ENCODE measurements around the gene ZSWIM5.
"Not testable (repeated sequence)": the region's sequence is repeated elsewhere in the genome, so short reads cannot be mapped to it uniquely, and the experiment has no call there.

ZSWIM5 gene

DNA sequence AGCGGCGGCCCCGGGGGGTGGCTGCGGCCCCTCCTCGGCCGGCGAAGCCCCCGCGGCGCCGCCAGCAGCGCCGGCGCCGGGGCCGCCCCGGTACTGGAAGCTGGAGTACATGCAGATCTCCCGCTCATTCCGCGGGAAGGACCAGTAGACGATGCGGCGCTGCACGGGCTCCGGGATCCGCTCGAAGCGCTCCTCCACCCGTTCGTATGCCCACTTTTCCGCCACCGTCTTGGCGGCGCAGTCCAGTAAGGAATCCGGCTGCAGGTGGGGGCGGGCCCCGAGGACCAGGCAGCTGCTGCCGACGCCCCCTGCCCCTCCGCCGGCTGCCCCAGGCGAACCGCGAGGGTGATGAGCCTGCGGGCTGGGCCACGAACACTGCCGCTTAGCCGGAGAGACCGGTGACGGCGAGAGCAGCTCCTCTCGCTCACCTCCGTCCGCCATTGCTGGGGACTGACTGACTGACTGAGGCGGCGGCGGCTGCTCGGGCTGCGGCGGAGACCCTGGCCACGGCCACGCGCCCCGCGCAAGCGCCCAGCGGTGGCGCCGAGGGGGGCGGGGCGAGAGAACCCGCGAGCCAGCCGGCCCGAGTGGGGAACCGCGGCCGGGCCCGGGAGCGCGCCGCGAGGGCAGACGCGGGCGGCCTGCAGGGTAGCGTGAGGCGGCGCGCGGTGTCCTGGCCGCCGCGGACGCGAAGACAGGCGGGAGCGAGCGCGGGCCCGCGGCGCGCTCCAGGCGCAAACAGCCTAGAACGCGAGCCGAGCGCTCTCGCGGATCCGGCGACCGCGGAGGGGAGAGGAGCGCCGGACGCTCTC, at the start of gene ZSWIM5:
ZSWIM5 (minus strand) TSS at position 696 of the 812 bp plus-strand sequence; CDS start at position 441, 255 bp downstream.
- peak; percentile 14 to 35 for DNase-seq (ENCODE audit: low read depth in 2 of 2, low spot score in 1 of 2)

DNA sequence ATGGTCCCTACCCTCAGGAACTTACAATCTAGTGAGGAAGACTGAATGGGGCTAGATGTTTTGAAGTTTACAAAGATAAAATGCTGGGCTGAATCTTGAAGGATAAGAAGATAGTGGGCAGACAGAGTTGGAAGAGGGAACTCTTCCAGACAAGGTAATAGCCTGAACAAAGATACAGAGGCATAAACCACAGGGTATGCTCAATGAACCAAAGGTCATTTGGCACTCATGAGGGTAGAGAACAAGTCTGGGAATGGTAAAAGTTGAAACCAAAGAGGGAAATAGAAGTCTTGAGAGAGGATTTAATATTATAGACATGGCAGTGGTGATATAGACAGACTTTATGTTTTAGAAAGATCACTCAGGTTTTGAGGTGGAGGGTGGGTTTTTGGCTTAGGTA, 48.1 kb upstream of the ZSWIM5 start:
- DNase-seq (ENCODE audit: low read depth in 2 of 2, low spot score in 1 of 2) = no peak

DNA sequence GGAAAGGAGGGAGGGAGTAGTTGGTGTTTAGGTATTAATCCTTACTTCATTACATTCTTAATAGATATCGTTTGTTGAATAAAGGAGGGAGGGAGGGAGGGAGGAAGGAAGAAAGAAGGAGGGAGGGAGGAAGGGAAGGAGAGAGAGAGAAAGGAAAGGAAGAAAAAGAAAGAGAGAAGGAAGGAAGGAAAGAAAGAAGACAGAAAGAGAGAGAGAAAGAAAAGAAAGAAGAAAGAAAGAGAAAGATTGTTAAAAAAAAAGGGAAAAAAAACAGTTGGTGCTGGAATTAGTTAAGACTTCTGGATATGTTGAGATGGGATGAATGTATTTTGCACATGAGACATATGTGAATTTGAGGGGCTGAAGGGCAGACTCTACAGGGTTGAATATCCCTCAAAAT, 44.1 kb upstream of the ZSWIM5 start:
- DNase-seq (ENCODE audit: low read depth in 2 of 2, low spot score in 1 of 2) = no peak

DNA sequence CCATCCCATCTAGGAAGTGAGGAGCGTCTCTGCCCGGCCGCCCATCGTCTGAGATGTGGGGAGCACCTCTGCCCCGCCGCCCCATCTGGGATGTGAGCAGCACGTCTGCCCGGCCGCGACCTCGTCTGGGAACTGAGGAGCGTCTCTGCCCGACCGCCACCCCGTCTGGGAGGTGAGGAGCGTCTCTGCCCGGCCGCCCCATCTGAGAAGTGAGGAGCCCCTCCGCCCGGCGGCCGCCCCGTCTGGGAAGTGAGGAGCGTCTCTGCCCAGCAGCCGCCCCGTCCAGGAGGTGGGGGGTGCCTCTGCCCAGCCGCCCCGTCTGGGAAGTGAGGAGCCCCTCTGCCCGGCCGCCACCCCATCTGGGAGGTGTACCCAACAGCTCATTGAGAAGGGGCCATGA, 41.6 kb upstream of the ZSWIM5 start:
- DNase-seq (ENCODE audit: low read depth in 2 of 2, low spot score in 1 of 2) = not testable (repeated sequence)

DNA sequence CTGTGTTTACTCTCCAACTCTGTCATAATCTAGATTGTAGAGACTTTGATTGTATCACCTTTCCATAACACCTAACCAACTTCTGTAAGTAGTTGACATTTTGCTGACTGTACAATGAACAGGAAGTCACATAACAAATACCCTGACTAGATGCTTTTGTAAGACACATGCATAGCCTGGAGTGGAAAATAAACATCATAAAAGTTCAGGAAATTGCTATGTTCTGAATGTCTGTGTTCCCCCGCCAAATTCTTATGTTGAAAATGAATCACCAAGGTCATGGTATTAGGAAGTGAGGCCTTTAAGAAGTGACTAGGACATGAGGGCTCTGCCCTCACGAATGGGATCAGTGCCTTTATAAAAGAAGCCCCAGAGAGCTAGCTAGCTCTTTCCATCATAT, 40.4 kb upstream of the ZSWIM5 start:
- DNase-seq (ENCODE audit: low read depth in 2 of 2, low spot score in 1 of 2) = no peak

DNA sequence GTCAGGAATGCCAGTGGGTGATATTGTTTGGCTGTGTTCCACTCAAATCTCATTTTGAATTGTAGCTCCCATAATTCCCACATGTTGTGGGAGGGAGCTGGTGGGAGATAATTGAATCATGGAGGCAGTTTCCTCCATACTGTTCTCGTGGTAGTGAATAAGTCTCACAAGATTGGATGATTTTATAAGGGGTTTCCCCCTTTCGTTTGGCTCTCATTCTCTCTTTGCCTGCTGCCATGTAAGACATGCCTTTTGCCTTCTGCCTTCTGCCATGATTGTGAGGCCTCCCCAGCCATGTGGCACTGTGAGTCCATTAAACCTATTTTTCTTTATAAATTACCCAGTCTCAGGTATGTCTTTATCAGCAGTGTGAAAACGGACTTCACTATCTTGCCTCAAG, 40.0 kb upstream of the ZSWIM5 start:
- DNase-seq (ENCODE audit: low read depth in 2 of 2, low spot score in 1 of 2) = not testable (repeated sequence)

DNA sequence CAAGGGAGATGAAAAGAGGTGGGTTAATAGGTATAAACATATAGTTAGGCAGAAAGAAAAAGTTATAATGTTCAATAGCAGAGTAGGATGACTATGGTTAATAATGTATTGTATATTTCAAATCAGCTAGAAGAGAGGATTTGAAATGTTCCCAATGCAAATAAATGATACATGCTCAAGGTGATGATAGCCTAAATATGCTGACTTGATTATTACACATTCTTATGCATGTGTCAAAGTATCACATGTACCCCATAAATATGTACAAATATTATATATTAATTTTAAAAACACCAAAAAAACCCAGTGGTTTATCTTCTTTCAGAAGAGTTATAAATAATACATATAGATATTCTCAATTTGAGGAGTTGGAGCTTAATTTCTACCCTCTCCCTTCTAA, 38.3 kb upstream of the ZSWIM5 start:
- no peak for DNase-seq (ENCODE audit: low read depth in 2 of 2, low spot score in 1 of 2)

DNA sequence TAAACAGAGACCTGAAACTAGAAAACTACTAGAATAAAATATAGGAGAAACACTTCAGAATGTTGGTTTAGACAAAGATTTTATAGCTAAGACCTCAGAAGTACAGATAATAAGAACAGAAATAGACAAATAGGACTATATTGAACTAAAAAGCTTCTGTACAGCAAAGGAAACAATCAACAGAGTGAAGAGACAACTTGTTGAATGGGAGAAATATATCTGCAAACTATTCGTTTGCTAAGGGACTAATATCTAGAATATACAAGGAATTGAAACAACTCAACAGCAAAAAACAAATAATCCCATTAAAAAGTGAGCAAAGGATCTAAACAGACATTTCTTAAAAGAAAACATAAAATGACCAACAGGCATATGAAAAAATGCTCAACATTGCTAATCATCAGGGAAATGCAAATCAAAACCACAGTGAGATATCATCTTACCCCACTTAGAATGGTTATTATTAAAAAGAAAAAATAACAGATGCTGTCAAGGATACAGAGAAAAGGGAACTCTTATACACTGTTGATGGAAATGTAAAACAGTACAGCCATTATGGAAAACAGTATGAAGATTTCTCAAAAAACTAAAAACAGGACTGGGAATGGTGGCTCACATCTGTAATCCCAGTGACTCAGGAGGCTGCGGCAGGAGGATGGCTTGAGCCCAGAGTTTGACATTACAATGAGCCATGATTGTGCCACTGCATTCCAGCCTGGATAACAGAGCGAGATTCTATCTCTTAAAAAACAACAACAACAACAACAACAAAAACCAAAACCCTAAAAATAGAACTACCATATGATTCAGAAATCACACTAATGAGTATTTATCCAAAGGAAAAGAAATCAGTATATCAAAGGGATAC, 37.3 kb upstream of the ZSWIM5 start:
- no peak for DNase-seq (ENCODE audit: low read depth in 2 of 2, low spot score in 1 of 2)

DNA sequence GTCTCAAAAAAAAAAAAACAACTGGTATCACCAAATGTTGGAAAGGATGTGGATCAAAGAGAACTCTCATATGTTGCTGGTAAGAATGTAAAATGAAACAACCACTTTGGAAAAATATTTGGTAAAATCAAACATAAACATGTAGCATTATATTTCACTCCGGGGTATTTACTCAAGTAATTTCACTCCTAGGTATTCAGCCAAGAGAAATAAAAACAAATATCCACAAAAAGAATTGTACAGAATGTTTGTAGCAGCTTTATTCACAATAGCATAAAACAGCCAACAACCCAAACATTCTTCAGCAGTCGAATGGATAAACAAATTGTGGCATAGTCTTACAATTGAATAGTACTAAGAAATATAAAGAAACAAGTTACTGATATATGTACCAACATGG, 32.4 kb upstream of the ZSWIM5 start:
- DNase-seq (ENCODE audit: low read depth in 2 of 2, low spot score in 1 of 2) = no peak

DNA sequence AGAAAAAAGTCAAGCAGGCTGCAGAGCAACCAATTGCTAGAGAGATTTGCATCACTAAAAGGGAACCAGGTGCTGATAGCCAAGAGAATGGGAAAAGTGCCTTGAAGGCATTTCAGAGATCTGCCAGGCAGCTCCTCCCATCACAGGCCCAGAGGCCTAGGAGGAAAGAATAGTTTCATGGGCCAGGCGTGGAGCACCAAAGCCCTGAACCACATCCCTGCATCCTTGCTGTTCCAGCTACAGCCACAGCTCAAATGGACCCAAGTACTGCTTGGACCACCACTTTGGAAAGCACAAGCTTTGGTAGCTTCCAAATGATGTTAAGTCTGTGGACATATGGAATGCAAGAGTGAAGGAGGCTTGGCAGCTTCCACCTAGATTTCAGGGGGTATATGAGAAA, 29.7 kb upstream of the ZSWIM5 start:
- no peak for DNase-seq (ENCODE audit: low read depth in 2 of 2, low spot score in 1 of 2)

DNA sequence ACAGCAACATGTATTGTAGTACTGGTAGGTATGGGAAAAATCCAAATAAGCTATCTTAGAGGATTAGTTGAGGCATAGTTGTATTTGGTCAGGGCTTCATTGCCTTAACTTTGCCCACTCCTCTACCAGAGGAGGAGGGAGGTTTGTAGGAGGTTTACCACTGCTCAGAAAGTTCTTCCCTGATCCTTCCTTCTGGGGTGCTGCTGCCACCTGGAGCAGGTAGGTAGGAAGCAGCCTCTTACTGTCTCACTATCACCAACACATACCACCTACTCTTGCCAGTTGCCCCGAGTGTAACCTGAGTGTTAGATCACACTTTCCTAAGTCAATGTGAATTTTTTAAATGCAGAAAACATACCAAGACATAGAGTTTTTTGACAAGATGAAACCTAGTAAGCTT, 24.1 kb upstream of the ZSWIM5 start:
- no peak for DNase-seq (ENCODE audit: low read depth in 2 of 2, low spot score in 1 of 2)

DNA sequence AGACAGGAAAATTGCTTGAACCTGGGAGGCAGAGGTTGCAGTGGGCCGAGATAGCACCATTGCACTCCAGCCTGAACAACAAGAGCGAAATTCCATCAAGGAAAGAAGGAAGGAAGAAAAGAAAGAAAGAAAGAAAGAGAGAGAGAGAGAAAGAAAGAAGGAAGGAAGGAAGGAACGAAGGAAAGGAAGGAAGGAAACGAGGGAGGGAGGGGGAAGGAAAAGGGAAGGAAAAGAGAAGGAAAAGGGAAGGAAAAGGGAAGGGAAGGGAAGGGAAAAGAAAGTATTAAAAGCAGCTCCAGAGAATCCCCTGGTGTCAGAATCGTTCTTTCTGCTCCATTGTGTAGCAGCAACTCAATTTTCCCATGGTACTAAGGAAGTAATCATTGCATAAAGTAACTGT, 19.2 kb upstream of the ZSWIM5 start:
- no peak for DNase-seq (ENCODE audit: low read depth in 2 of 2, low spot score in 1 of 2)

DNA sequence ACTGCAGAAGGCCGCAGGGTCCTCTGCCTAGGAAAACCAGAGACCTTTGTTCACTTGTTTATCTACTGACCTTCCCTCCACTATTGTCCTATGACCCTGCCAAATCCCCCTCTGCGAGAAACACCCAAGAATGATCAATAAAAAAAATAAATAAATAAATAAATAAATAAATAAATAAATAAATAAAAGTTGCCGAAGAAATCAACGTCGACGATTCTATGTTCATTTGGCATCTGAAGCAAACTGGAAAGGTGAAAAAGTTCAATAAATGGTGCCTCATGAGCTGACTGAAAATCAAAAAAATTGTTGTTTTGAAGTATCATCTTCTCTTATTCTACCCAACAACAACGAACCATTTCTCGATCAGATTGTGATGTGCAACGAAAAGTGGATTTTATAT, 17.3 kb upstream of the ZSWIM5 start:
- not testable (repeated sequence) for DNase-seq (ENCODE audit: low read depth in 2 of 2, low spot score in 1 of 2)

DNA sequence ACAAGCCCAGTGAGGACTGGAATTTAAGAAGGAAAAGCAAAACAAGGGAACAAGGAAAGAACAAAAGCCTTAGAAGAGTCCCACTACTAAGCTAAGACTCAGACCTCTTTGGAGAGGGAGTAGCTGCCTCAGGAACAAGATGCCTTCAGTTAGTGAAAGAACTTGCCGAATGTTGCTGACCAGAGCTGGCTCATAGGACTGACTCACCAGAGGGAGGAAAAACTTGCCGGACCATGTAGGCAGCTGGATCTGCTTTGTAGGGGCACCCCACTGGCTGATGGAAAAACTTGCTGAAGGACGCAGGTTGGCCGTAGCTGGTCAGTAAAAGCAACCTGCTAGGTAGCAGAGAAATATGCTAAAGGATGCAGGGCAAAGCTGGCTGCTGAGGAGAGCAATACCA, 15.3 kb upstream of the ZSWIM5 start:
- no peak for DNase-seq (ENCODE audit: low read depth in 2 of 2, low spot score in 1 of 2)

DNA sequence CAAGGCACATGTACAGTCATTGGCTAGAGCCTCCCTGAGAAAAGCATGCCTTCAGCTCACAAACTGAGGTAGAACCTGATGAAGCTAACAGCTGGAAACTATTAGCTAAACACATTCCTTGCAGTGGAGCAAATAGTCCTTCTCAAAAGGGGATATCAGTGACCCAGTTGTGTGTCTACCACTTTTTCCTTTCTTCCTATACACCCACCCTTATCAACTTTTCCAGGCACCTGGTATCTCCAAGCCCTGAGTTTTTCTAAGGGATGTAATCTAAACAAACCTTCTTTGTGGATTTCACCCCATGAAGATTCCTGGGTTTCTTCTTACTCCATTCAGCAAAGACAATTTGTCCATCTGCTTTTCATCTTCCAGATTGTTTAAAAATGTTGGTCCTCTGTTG, 10.5 kb upstream of the ZSWIM5 start:
- no peak for DNase-seq (ENCODE audit: low read depth in 2 of 2, low spot score in 1 of 2)

DNA sequence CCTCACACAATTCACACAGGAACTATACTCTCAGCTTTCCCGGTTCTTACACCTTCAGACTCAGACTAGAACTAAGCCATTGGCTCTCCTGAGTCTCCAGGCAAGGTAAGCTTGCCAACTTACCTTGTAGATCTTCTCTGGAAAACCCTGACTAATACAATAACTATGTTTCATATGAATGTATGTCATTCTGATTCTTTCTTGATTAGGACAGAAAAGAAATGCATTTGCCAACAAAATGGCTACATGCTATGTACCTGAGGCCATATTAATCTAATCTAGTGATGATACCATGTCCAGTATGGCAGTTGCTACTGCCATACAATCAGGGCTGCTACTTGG, 9.8 kb upstream of the ZSWIM5 start:
- DNase-seq (ENCODE audit: low read depth in 2 of 2, low spot score in 1 of 2) = no peak

DNA sequence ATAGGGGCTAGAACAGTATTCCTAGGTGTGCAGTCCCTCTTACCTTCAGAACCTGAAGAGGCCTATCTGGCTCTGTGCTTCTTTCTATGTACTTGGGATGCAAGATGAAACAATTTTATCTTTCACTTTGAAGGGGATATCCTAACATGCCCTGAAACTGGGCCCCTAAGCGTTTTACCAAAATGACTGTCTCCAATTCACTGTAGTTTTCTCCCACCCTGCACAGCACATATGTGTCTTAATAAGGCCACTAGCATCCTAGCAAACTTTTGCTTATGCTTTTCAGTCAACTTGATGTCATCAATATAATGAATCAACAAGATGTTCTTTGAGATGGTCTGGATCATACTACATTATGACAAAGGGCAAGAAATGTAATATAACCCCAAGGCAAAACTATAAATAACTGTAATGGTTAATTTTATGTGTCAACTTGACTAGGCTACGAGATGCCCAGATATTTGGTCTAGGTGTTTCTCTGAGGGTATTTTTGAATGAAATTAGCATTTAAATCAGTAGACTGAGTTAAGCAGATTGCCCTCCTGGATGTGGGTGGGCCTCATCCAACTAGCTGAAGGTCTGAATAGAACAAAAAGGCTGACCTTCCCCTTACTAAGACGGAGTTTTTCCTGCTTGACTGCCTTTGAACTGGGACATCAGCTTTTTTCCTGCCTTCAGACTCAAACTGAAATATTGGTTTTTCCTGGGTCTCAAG, 9.2 kb upstream of the ZSWIM5 start:
- DNase-seq (ENCODE audit: low read depth in 2 of 2, low spot score in 1 of 2) = no peak

DNA sequence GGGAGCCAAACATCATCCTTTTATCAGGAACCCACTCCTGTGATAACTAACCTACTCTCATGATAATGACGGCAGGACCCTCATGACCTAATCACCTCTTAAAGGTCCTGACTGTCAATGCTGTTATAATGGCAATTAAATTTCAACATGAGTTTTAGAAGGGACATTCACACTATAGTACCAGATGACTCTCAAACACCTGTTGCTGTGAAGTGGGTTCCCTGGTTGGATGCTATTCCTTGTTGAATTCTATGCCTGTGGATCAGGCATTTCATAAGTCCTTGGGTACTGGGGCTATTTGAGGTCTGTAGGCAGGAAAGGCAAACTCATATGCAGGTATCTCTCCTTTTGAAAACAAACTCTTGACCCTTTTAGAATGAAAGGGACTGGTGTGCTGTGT, 7.5 kb upstream of the ZSWIM5 start:
- DNase-seq (ENCODE audit: low read depth in 2 of 2, low spot score in 1 of 2) = no peak

DNA sequence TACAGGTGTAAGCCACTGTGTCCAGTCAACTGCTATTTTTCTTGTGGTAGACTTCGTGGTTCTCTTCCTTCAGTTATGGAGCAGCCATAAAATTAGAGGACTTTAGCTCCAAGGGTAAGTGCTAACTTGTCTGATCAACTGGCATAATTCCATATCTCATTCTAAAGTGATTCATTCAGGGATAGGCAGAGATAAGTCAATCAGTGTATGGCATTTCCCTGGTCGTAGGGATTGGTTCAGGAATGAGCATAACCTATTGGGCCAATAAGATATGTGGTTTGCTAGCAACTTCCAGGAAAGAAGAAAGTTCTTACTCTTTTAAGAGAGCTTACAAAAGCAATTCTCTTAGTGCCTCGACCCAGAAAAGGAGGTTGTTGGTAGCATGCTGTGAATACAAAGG, 4.7 kb upstream of the ZSWIM5 start:
- DNase-seq (ENCODE audit: low read depth in 2 of 2, low spot score in 1 of 2) = no peak

DNA sequence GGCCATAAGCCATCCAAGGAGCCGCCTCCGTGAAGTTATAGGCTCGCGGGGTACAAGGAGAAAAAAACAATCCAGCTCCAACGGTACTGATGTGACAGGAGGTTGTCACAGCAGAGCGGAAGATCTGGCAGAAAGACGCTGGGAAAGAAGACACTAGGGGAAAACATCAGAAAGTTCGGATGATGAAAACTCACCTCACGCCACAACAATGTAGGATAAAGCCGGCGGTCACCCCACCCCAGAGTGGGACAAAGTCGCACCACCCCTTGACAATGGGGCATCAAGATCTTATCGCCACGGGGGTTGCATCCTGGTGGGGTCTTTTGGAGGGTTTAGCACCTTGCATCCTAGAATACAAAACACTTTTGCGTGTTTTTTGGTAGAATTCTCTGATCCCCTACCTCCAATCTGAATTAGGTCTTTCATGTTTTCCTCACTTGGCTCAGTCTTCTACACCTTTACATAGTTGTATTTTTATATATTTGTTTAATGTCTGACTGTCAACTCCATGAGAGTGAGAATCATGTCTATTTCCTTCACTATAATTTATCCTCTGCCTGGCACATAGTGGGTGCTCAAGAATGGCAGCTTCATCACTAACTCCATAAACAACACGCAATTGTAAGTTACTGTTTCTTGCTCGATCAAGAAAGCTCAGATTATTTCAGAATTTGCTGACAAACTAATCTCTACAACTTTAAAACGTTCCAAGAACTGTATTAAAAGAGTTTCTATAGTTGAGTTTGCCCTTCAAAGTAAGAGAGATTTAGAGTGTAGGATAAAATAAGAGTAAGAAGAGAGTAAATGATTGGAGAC, 611 bp upstream of the ZSWIM5 start:
- no peak for DNase-seq (ENCODE audit: low read depth in 2 of 2, low spot score in 1 of 2)

All from stimulated activated CD8-positive, alpha-beta memory T cell treated with anti-CD3 and anti-CD28 coated beads, Interleukin-4, amount 100 ng/mL, for 4 hours (primary cell).